Measurements from ENCODE around the gene SCP2. TPM values are rescaled to one million over a fixed set of nuclear protein-coding genes. Genes with fewer than 3 reads are reported as not detected.

Gene SCP2
- 76.4 TPM for polyA plus RNA-seq (ENCODE audit: insufficient read length)

GRCh38 chr1:52927212-52928014 is at the start of gene SCP2:
TSS of gene SCP2 (plus strand) at chr1:52927276. CDS start at chr1:52927397, 121 bp downstream.
- peak; percentile 75 for DNase-seq

GRCh38 chr1:52877554-52877953 is 49.5 kb upstream of the SCP2 start:
- no peak for DNase-seq

- no peak for DNase-seq
These were observed 46.9 kb upstream of the SCP2 start for GRCh38 chr1:52880206-52880605.

- DNase-seq, result no peak
These were observed 39.6 kb upstream of the SCP2 start for GRCh38 chr1:52887483-52887882.

GRCh38 chr1:52892424-52893215 is 34.5 kb upstream of the SCP2 start:
- DNase-seq, result no peak

- DNase-seq, result no peak
These were observed 27.6 kb upstream of the SCP2 start for GRCh38 chr1:52899445-52899894.

GRCh38 chr1:52900402-52900801 is 26.7 kb upstream of the SCP2 start:
- DNase-seq, result no peak

- no peak for DNase-seq
These were observed 25.7 kb upstream of the SCP2 start for GRCh38 chr1:52901384-52901783.

- DNase-seq, result no peak
These were observed 22.7 kb upstream of the SCP2 start for GRCh38 chr1:52904208-52904926.

- no peak for DNase-seq
These were observed 22.0 kb upstream of the SCP2 start for GRCh38 chr1:52904927-52905698.

GRCh38 chr1:52906135-52906603 is 20.9 kb upstream of the SCP2 start:
- no peak for DNase-seq

GRCh38 chr1:52907068-52907811 is 19.8 kb upstream of the SCP2 start:
- DNase-seq, result no peak

- DNase-seq, result no peak
These were observed 19.3 kb upstream of the SCP2 start for GRCh38 chr1:52907812-52908153.

- DNase-seq, result no peak
These were observed 15.5 kb upstream of the SCP2 start for GRCh38 chr1:52911541-52911940.

GRCh38 chr1:52913014-52913413 is 14.1 kb upstream of the SCP2 start:
- no peak for DNase-seq

GRCh38 chr1:52913537-52913936 is 13.5 kb upstream of the SCP2 start:
- no peak for DNase-seq

GRCh38 chr1:52914463-52914862 is 12.6 kb upstream of the SCP2 start:
- no peak for DNase-seq

- DNase-seq, result no peak
These were observed 11.7 kb upstream of the SCP2 start for GRCh38 chr1:52915211-52915854.

- DNase-seq, result no peak
These were observed 11.2 kb upstream of the SCP2 start for GRCh38 chr1:52915855-52916220.

- no peak for DNase-seq
These were observed 10.7 kb upstream of the SCP2 start for GRCh38 chr1:52916241-52916975.
